GM19452 (cell line): ENCODE data around the gene MDM2.

Experiments used
- ATAC-seq: cut with Tn5 transposase; IDR thresholded peaks from one replicate; pipeline ENCODE4 v1.9.1; 2021; ENCODE audit not compliant: unreplicated experiment

Gene MDM2

GRCh38 chr12:68899251-68899771 lies 91.3 kb downstream of the MDM2 start:
- no peak for ATAC-seq

GRCh38 chr12:68900241-68900640 lies 92.3 kb downstream of the MDM2 start:
- no peak for ATAC-seq
